CD14-positive monocyte (primary cell): ENCODE measurements around the gene DEPDC5. TPM values are rescaled to one million over a fixed set of nuclear protein-coding genes. Genes with fewer than 3 reads are reported as not detected.

Experiments
- DNase-seq, 3 donors: peaks; one replicate each; pipeline ENCODE4 v3.0.0-alpha.2; 2011 to 2022
- H2AFZ ChIP-seq: 2 replicates; pipeline ENCODE4 v1.6.0; 2012; ENCODE audit warnings: mild to moderate bottlenecking, low read depth, low read length, inconsistent platforms; ENCODE audit not compliant: insufficient read depth, poor library complexity, severe bottlenecking
- H3K27ac ChIP-seq, 2 donors: 1 replicate in 1 of 2; 2 replicates in 1 of 2; pipeline ENCODE4 v1.5.1; 2012 to 2013; ENCODE audit warnings: low read length in 2 of 2, control low read depth in 1 of 2, inconsistent platforms in 1 of 2, low read depth in 1 of 2, mild to moderate bottlenecking in 1 of 2
- H3K27me3 ChIP-seq, 2 donors: one replicate each; pipeline versions ENCODE4 v1.6.0 to v1.6.1; 2011 to 2013; ENCODE audit warnings: low read length in 2 of 2; ENCODE audit not compliant: control insufficient read depth in 2 of 2, insufficient read depth in 2 of 2
- H3K36me3 ChIP-seq, 2 donors: replicated peaks in 1 of 2; 1 replicate in 1 of 2; 2 replicates in 1 of 2; pipeline versions ENCODE4 v1.5.1 to v1.6.1; 2012 to 2013; ENCODE audit warnings: low read length in 2 of 2, control low read depth in 1 of 2, inconsistent platforms in 1 of 2, mild to moderate bottlenecking in 1 of 2; ENCODE audit not compliant: insufficient read depth in 2 of 2, control insufficient read depth in 1 of 2
- H3K4me1 ChIP-seq, 2 donors: 1 replicate in 1 of 2; 2 replicates in 1 of 2; pipeline versions ENCODE4 v1.5.1 to v1.6.1; 2012 to 2013; ENCODE audit warnings: low read length in 2 of 2, control low read depth in 1 of 2, inconsistent platforms in 1 of 2, mild to moderate bottlenecking in 1 of 2, moderate library complexity in 1 of 2; ENCODE audit not compliant: insufficient read depth in 2 of 2, control insufficient read depth in 1 of 2
- H3K4me2 ChIP-seq: replicated peaks from 2 replicates; pipeline ENCODE3; 2012; ENCODE audit warnings: low read length, moderate library complexity, mild to moderate bottlenecking; ENCODE audit not compliant: poor library complexity, severe bottlenecking; ENCODE audit errors: extremely low read depth
- H3K4me3 ChIP-seq, 3 experiments: fragments of 200-600 bp in 1 of 3; sonication (generic) in 1 of 3; replicated peaks in 1 of 3; 1 replicate in 2 of 3; 2 replicates in 1 of 3; pipeline ENCODE4 v1.5.1; 2011 to 2013; ENCODE audit warnings: low read length in 3 of 3, mild to moderate bottlenecking in 3 of 3, control low read depth in 2 of 3, low read depth in 2 of 3, inconsistent platforms in 1 of 3, moderate library complexity in 1 of 3
- H3K79me2 ChIP-seq: 2 replicates; pipeline ENCODE4 v1.6.0; 2012; ENCODE audit warnings: mild to moderate bottlenecking, control low read depth, inconsistent platforms, low read length, moderate library complexity; ENCODE audit not compliant: insufficient read depth
- H3K9ac ChIP-seq: 2 replicates; pipeline ENCODE4 v1.6.0; 2017; ENCODE audit warnings: low read length, mild to moderate bottlenecking; ENCODE audit not compliant: insufficient read depth, poor library complexity, severe bottlenecking
- H3K9me3 ChIP-seq, 2 donors: replicated peaks in 1 of 2; 1 replicate in 1 of 2; 2 replicates in 1 of 2; pipeline versions ENCODE4 v1.5.1 to v1.6.1; 2012 to 2013; ENCODE audit warnings: low read length in 2 of 2, control low read depth in 1 of 2; ENCODE audit not compliant: control insufficient read depth in 1 of 2, insufficient read depth in 1 of 2
- H4K20me1 ChIP-seq: 2 replicates; pipeline ENCODE4 v1.6.0; 2012; ENCODE audit warnings: mild to moderate bottlenecking, low read length, control low read depth, moderate library complexity; ENCODE audit not compliant: insufficient read depth
- H3K27ac Mint-ChIP-seq, 7 donors: one replicate each; pipeline ENCODE4 v1.8.0; 2020; ENCODE audit warnings: mild to moderate bottlenecking in 7 of 7, mixed read lengths in 7 of 7, moderate library complexity in 6 of 7, inconsistent platforms in 2 of 7
- H3K27me3 Mint-ChIP-seq, 3 donors: one replicate each; pipeline ENCODE4 v1.8.0; 2021 to 2022; ENCODE audit warnings: low read depth in 3 of 3, mild to moderate bottlenecking in 3 of 3, mixed read lengths in 3 of 3, moderate library complexity in 3 of 3, inconsistent platforms in 1 of 3
- H3K36me3 Mint-ChIP-seq, 2 donors: one replicate each; pipeline ENCODE4 v1.8.0; 2020; ENCODE audit warnings: mixed read lengths in 2 of 2, inconsistent platforms in 1 of 2, mild to moderate bottlenecking in 1 of 2
- H3K4me1 Mint-ChIP-seq: one replicate; pipeline ENCODE4 v1.8.0; 2020; ENCODE audit warnings: mild to moderate bottlenecking, mixed read lengths
- H3K4me3 Mint-ChIP-seq, 2 donors: one replicate each; pipeline ENCODE4 v1.8.0; 2020; ENCODE audit warnings: mild to moderate bottlenecking in 2 of 2, mixed read lengths in 2 of 2, moderate library complexity in 1 of 2
- H3K9me3 Mint-ChIP-seq, 7 donors: one replicate each; pipeline ENCODE4 v1.8.0; 2020 to 2022; ENCODE audit warnings: mixed read lengths in 7 of 7, mild to moderate bottlenecking in 6 of 7, moderate library complexity in 6 of 7, inconsistent platforms in 2 of 7
- WGBS: methylation state at CpG from one replicate; pipeline ENCODE4 v1.1.5; 2013; ENCODE audit warnings: missing lambda C conversion rate; ENCODE audit not compliant: insufficient coverage; 5-methylcytosine and 5-hydroxymethylcytosine counted together
- intact Hi-C, 2 donors: fragments of 100-400 bp; cut with micrococcal nuclease; formaldehyde crosslinking; loops; one replicate each; pipeline versions ENCODE4 v1.15.0 to v1.15.1; 2023
- polyA plus RNA-seq, 3 donors: library from polyadenylated mRNA; depleted of rRNA in 1 of 3; unstranded in 2 of 3; stranded (reverse) in 1 of 3; fragments of 300-500 nt in 2 of 3; fragments of >200 nt in 1 of 3; fragmentation: Illumina TruSeq in 2 of 3; gene quantifications; 1 replicate in 2 of 3; 2 replicates in 1 of 3; pipeline ENCODE4 v1.2.3, GENCODE V29; 2012 to 2021
- TF ChIP-seq, protein P1 (sequence below): fragments of 200-600 bp; IDR thresholded peaks from one replicate; pipeline ENCODE4 v1.8.0; 2022; ENCODE audit warnings: antibody characterized with exemption, mild to moderate bottlenecking

The DEPDC5 gene
- polyA plus RNA-seq, 3 donors = 2.2 to 19.5 (median 4.1) TPM

DNA sequence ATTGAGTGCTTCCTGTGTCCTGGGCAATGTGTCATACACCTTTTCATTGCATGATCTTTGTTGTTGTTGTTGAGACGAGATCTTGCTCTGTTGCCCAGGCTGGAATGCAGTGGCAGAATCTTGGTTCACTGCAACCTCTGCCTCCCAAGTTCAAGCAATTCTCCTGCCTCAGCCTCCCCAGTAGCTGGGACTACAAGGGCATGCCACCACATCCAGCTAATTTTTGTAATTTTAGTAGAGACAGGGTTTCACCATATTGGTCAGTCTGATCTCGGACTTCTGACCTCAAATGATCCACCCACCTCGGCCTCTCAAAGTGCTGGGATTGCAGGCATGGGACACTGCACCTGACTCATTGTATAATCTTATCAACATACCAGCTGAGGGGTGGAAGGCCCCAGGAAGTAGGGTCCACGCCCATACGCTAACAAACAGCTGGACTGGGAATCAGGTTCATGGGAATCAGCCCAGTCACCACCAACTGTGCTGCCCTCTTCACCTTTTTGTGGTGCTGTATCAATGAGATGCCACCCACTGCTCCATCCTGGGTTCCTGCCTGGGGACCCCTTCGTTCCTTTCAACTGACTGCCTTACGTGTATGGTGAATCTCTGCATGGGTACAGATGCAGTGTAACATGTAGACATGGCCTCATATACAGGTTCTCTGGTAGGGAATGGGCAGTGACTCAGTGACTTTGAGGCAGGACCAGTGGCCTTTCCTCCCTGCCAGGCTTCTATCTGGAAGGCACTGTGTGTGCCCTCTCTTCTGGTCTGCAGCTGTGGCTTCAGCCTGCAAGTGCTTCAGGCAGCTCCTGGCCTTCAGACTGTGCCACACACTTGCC, 158.0 kb downstream of the DEPDC5 start:
- H3K36me3 ChIP-seq = peaks cover 6 to 34% of the 10 kb centered on the region in 2 donors
- no peaks in the 10 kb centered on the region for H4K20me1 ChIP-seq
- Mint-ChIP-seq H3K36me3 (peaks cover 27 to 52% of the 10 kb centered on the region in 2 donors), H3K27ac (peak overlapping the region in 2 of 7 donors; percentile 5 to 45), H3K4me3 (no peak overlapping the region), H3K27me3 (no peaks in the 10 kb centered on the region), H3K9me3 (no peaks in the 10 kb centered on the region), H3K4me1 (peaks cover 22% of the 10 kb centered on the region)
- H3K4me1 ChIP-seq = peaks cover 14 to 17% of the 10 kb centered on the region in 2 donors
- no peak for DNase-seq
- H3K4me3 ChIP-seq = no peak overlapping the region
- H3K9ac ChIP-seq = no peak overlapping the region
- TF ChIP-seq, protein P1, sequence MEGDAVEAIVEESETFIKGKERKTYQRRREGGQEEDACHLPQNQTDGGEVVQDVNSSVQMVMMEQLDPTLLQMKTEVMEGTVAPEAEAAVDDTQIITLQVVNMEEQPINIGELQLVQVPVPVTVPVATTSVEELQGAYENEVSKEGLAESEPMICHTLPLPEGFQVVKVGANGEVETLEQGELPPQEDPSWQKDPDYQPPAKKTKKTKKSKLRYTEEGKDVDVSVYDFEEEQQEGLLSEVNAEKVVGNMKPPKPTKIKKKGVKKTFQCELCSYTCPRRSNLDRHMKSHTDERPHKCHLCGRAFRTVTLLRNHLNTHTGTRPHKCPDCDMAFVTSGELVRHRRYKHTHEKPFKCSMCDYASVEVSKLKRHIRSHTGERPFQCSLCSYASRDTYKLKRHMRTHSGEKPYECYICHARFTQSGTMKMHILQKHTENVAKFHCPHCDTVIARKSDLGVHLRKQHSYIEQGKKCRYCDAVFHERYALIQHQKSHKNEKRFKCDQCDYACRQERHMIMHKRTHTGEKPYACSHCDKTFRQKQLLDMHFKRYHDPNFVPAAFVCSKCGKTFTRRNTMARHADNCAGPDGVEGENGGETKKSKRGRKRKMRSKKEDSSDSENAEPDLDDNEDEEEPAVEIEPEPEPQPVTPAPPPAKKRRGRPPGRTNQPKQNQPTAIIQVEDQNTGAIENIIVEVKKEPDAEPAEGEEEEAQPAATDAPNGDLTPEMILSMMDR = no peak
- no peaks in the 10 kb centered on the region for H3K79me2 ChIP-seq
- no peak overlapping the region for H3K27ac ChIP-seq
- no peaks in the 10 kb centered on the region for H3K27me3 ChIP-seq
- no peak overlapping the region for H3K4me2 ChIP-seq
- H3K9me3 ChIP-seq = no peaks in the 10 kb centered on the region
- 100% methylated on average over 4 of the region's 7 CpGs for WGBS
- intact Hi-C loops = no loop called here
- no peak overlapping the region for H2AFZ ChIP-seq

- Mint-ChIP-seq H3K9me3 (no peaks in the 10 kb centered on the region), H3K27me3 (no peaks in the 10 kb centered on the region), H3K4me3 (no peak overlapping the region), H3K4me1 (peaks cover 28% of the 10 kb centered on the region), H3K36me3 (peaks cover 23 to 48% of the 10 kb centered on the region in 2 donors), H3K27ac (peak overlapping the region in 1 of 7 donors; percentile 45)
- no peak overlapping the region for H2AFZ ChIP-seq
- H3K9me3 ChIP-seq = no peaks in the 10 kb centered on the region
- TF ChIP-seq, protein P1 = no peak
- H3K9ac ChIP-seq = no peak overlapping the region
- H3K27me3 ChIP-seq = no peaks in the 10 kb centered on the region
- DNase-seq = no peak
- H3K4me2 ChIP-seq = no peak overlapping the region
- H3K27ac ChIP-seq = no peak overlapping the region
- peaks cover 20 to 23% of the 10 kb centered on the region in 2 donors for H3K4me1 ChIP-seq
- H3K79me2 ChIP-seq = no peaks in the 10 kb centered on the region
- no peak overlapping the region for H3K4me3 ChIP-seq
- 100% methylated on average over 1 of the region's 1 CpG for WGBS
- H4K20me1 ChIP-seq = no peaks in the 10 kb centered on the region
- intact Hi-C loops = no loop called here
- peaks cover 4 to 28% of the 10 kb centered on the region in 2 donors for H3K36me3 ChIP-seq
Observed at GRCh38 chr22:31912407-31912743, 158.6 kb downstream of the DEPDC5 start.
